SK-N-SH treated with all-trans-retinoic acid at 6 μM for 48 hours (cell line): ENCODE results near the gene OR6B1.

ENCODE experiments used
- ATAC-seq: fragments of 200-7000 bp; cut with Tn5 transposase; 3 replicates; pipeline ENCODE4 v1.9.1; 2020; ENCODE audit warnings: mild to moderate bottlenecking, moderate library complexity
- ARNTL ChIP-seq: fragments of 450-650 bp; formaldehyde crosslinking; IDR thresholded peaks from 2 replicates; pipeline ENCODE4 v1.5.0; 2020; ENCODE audit warnings: low read depth, mild to moderate bottlenecking, moderate library complexity, borderline replicate concordance
- BACH2 ChIP-seq: fragments of 250-450 bp; sonication (Bioruptor Pico); IDR thresholded peaks from 2 replicates; pipeline ENCODE4 v1.9.0; 2021; ENCODE audit warnings: mild to moderate bottlenecking, borderline replicate concordance
- CSDC2 ChIP-seq: fragments of 250-450 bp; sonication (Bioruptor Pico); IDR thresholded peaks from 2 replicates; pipeline ENCODE4 v1.5.0; 2020; ENCODE audit warnings: mild to moderate bottlenecking, moderate library complexity
- ESRRG ChIP-seq: fragments of 250-450 bp; sonication (Bioruptor Pico); IDR thresholded peaks from 2 replicates; pipeline ENCODE4 v1.6.1; 2021; ENCODE audit warnings: mild to moderate bottlenecking
- ISL1 ChIP-seq: fragments of 250-450 bp; sonication (Bioruptor Pico); IDR thresholded peaks from 2 replicates; pipeline ENCODE4 v2.1.2; 2022; ENCODE audit warnings: mild to moderate bottlenecking, moderate library complexity
- PATZ1 ChIP-seq: fragments of 250-450 bp; sonication (Bioruptor Pico); IDR thresholded peaks from 2 replicates; pipeline ENCODE4 v1.8.0; 2020; ENCODE audit warnings: mild to moderate bottlenecking, moderate library complexity, borderline replicate concordance
- POU6F1 ChIP-seq: fragments of 250-450 bp; sonication (Bioruptor Pico); IDR thresholded peaks from 2 replicates; pipeline ENCODE4 v1.8.0; 2021; ENCODE audit warnings: low read depth, mild to moderate bottlenecking, moderate library complexity, borderline replicate concordance
- PPARA ChIP-seq: fragments of 250-450 bp; sonication (Bioruptor Pico); IDR thresholded peaks from 2 replicates; pipeline ENCODE4 v1.5.0; 2020; ENCODE audit warnings: mild to moderate bottlenecking, borderline replicate concordance
- SNAI2 ChIP-seq: fragments of 250-450 bp; sonication (Bioruptor Pico); IDR thresholded peaks from 2 replicates; pipeline ENCODE4 v1.5.0; 2020; ENCODE audit warnings: mild to moderate bottlenecking, moderate library complexity
- TCF4 ChIP-seq: fragments of 250-450 bp; sonication (Bioruptor Pico); IDR thresholded peaks from 2 replicates; pipeline ENCODE4 v1.8.0; 2021; ENCODE audit warnings: mild to moderate bottlenecking, moderate library complexity, borderline replicate concordance
- TOX ChIP-seq: fragments of 250-450 bp; sonication (Bioruptor Pico); IDR thresholded peaks from 2 replicates; pipeline ENCODE4 v1.8.0; 2021; ENCODE audit warnings: mild to moderate bottlenecking, moderate library complexity, borderline replicate concordance
- TSHZ2 ChIP-seq: fragments of 250-450 bp; sonication (Bioruptor Pico); IDR thresholded peaks from 2 replicates; pipeline ENCODE4 v1.5.0; 2020; ENCODE audit warnings: mild to moderate bottlenecking, moderate library complexity
- ZFP3 ChIP-seq: fragments of 250-450 bp; sonication (Bioruptor Pico); IDR thresholded peaks from 2 replicates; pipeline ENCODE4 v1.5.0; 2020; ENCODE audit warnings: mild to moderate bottlenecking, moderate library complexity
- ZFP30 ChIP-seq: fragments of 450-650 bp; formaldehyde crosslinking; IDR thresholded peaks from 2 replicates; pipeline ENCODE4 v1.5.0; 2022; ENCODE audit warnings: mild to moderate bottlenecking, moderate library complexity
- ZNF565 ChIP-seq: fragments of 450-650 bp; formaldehyde crosslinking; conservative IDR thresholded peaks from 2 replicates; pipeline ENCODE4 v1.5.0; 2020; ENCODE audit warnings: low read depth, mild to moderate bottlenecking, moderate library complexity
- ZNF70 ChIP-seq: fragments of 450-650 bp; formaldehyde crosslinking; IDR thresholded peaks from 2 replicates; pipeline ENCODE4 v1.5.0; 2020; ENCODE audit warnings: mild to moderate bottlenecking, moderate library complexity
- ZNF8 ChIP-seq: fragments of 450-650 bp; formaldehyde crosslinking; IDR thresholded peaks from 2 replicates; pipeline ENCODE4 v1.5.0; 2020; ENCODE audit warnings: mild to moderate bottlenecking, moderate library complexity
- TF ChIP-seq, protein P1 (sequence below): fragments of 250-450 bp; sonication (Bioruptor Pico); IDR thresholded peaks from 2 replicates; pipeline ENCODE4 v1.5.1; 2021; ENCODE audit warnings: mild to moderate bottlenecking, moderate library complexity
- TF ChIP-seq, protein P2 (sequence below): fragments of 250-450 bp; sonication (Bioruptor Pico); IDR thresholded peaks from 2 replicates; pipeline ENCODE4 v1.5.1; 2020; ENCODE audit warnings: low read depth, mild to moderate bottlenecking, moderate library complexity

The OR6B1 gene

GRCh38 chr7:144036302-144036885 lies 36.3 kb downstream of the OR6B1 start:
- ATAC-seq: no peak
- TF ChIP-seq, protein P1, sequence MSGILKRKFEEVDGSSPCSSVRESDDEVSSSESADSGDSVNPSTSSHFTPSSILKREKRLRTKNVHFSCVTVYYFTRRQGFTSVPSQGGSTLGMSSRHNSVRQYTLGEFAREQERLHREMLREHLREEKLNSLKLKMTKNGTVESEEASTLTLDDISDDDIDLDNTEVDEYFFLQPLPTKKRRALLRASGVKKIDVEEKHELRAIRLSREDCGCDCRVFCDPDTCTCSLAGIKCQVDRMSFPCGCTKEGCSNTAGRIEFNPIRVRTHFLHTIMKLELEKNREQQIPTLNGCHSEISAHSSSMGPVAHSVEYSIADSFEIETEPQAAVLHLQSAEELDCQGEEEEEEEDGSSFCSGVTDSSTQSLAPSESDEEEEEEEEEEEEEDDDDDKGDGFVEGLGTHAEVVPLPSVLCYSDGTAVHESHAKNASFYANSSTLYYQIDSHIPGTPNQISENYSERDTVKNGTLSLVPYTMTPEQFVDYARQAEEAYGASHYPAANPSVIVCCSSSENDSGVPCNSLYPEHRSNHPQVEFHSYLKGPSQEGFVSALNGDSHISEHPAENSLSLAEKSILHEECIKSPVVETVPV (CRISPR knock-in tag): no peak
- TF ChIP-seq ZNF8 (no peak), ZFP30 (CRISPR knock-in tag) (no peak), PATZ1 (CRISPR knock-in tag) (no peak), ARNTL (CRISPR knock-in tag) (no peak), TSHZ2 (no peak), CSDC2 (CRISPR knock-in tag) (no peak), PPARA (CRISPR knock-in tag) (no peak), BACH2 (CRISPR knock-in tag) (no peak), TOX (CRISPR knock-in tag) (no peak), ISL1 (no peak), POU6F1 (CRISPR knock-in tag) (no peak), ZFP3 (CRISPR knock-in tag) (no peak)

DNA sequence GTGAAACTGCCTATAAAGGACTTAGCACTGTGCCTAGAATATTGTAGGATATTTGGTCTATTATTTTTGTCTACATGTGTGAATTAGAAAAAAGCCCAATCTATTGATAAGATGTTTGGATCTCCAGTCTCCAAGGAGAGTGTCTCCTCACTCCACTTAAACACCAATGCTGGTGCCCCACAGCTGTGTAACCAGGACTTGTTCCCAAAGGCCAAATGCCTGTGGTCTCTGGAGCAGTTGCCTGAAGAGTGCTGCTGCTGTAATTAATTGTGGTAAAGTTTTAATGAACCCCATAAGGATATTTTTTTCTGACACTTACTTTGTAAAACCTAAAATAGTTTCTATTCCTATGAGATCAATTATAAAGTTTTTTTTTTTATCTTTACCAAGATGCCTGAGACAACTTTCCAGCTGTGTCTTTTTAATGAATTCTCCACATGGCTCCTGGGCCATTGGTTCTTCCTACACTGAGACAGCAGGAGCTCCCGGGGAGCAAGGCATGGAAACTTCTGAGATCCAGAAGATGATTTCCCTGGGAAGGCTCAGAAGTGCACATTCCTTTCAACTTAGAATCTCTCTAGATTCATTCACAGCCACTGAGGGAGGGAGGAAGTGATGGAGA lies 37.4 kb downstream of the OR6B1 start:
- ATAC-seq: no peak
- no peak for TF ChIP-seq POU6F1 (CRISPR knock-in tag)
- no peak for TF ChIP-seq TOX (CRISPR knock-in tag)
- TF ChIP-seq SNAI2 (CRISPR knock-in tag): no peak
- TF ChIP-seq, protein P2, sequence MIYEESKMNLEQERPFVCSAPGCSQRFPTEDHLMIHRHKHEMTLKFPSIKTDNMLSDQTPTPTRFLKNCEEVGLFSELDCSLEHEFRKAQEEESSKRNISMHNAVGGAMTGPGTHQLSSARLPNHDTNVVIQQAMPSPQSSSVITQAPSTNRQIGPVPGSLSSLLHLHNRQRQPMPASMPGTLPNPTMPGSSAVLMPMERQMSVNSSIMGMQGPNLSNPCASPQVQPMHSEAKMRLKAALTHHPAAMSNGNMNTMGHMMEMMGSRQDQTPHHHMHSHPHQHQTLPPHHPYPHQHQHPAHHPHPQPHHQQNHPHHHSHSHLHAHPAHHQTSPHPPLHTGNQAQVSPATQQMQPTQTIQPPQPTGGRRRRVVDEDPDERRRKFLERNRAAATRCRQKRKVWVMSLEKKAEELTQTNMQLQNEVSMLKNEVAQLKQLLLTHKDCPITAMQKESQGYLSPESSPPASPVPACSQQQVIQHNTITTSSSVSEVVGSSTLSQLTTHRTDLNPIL (CRISPR knock-in tag): no peak
- no peak for TF ChIP-seq PPARA (CRISPR knock-in tag)
- TF ChIP-seq ESRRG: no peak
- TF ChIP-seq CSDC2 (CRISPR knock-in tag): no peak
- TF ChIP-seq ZNF70 (CRISPR knock-in tag): no peak
- no peak for TF ChIP-seq ZFP30 (CRISPR knock-in tag)
- no peak for TF ChIP-seq ZNF565 (CRISPR knock-in tag)
- no peak for TF ChIP-seq ZFP3 (CRISPR knock-in tag)
- TF ChIP-seq TCF4 (CRISPR knock-in tag): no peak
- TF ChIP-seq ZNF8: no peak
- TF ChIP-seq ISL1: no peak
- TF ChIP-seq TSHZ2: no peak
